Large intestine (tissue), 3 donors: Measurements from ENCODE around the gene SYVN1. TPM values are rescaled to one million over a fixed set of nuclear protein-coding genes. Genes with fewer than 3 reads are reported as not detected.
A peak's percentile ranks its signal among the peaks of the same experiment; 100 is the strongest.

ENCODE experiments used
- DNase-seq, 2 donors: peaks; one replicate each; pipeline versions ENCODE4 v3.0.0 to v3.0.0-alpha.2; 2013
- H3K27ac ChIP-seq: one replicate; pipeline ENCODE4 v1.5.1; 2013; ENCODE audit warnings: low read length
- H3K27me3 ChIP-seq: 2 replicates; pipeline ENCODE4 v1.6.1; 2013; ENCODE audit warnings: low read length; ENCODE audit not compliant: control insufficient read depth, insufficient read depth
- H3K36me3 ChIP-seq: 2 replicates; pipeline ENCODE4 v1.6.1; 2013; ENCODE audit warnings: low read length; ENCODE audit not compliant: control insufficient read depth, insufficient read depth
- H3K4me1 ChIP-seq: one replicate; pipeline ENCODE4 v1.6.1; 2013; ENCODE audit warnings: low read length; ENCODE audit not compliant: control insufficient read depth, insufficient read depth
- H3K4me3 ChIP-seq: one replicate; pipeline ENCODE4 v1.5.1; 2013; ENCODE audit warnings: low read length
- H3K9me3 ChIP-seq: one replicate; pipeline ENCODE4 v1.6.1; 2013; ENCODE audit warnings: mild to moderate bottlenecking, low read depth, low read length, moderate library complexity; ENCODE audit not compliant: control insufficient read depth
- WGBS: methylation state at CpG from one replicate; pipeline ENCODE4 v1.1.5; 2013; ENCODE audit warnings: low lambda C conversion rate; ENCODE audit not compliant: insufficient coverage; 5-methylcytosine and 5-hydroxymethylcytosine counted together
- polyA plus RNA-seq: library from polyadenylated mRNA; unstranded; fragments of 120-200 nt; gene quantifications from one replicate; pipeline ENCODE4 v1.2.1, GENCODE V29; 2013

Gene SYVN1
- polyA plus RNA-seq, 1 donor = 37.9 TPM

- no peak for DNase-seq
- no peaks in the 10 kb centered on the region for H3K9me3 ChIP-seq
- H3K27ac ChIP-seq = peak overlapping the region; percentile 96
- no peaks in the 10 kb centered on the region for H3K27me3 ChIP-seq
- peaks cover 43% of the 10 kb centered on the region for H3K36me3 ChIP-seq
- WGBS = no CpG with 5 or more reads among the region's 20 CpGs
- peak overlapping the region; percentile 99 for H3K4me3 ChIP-seq
- H3K4me1 ChIP-seq = peaks cover 22% of the 10 kb centered on the region
These were observed 595 bp downstream of the SYVN1 start for GRCh38 chr11:65133724-65134123.

GRCh38 chr11:65132988-65133700 is 1.2 kb downstream of the SYVN1 start:
- DNase-seq = peak; percentile 54 to 76
- no peaks in the 10 kb centered on the region for H3K9me3 ChIP-seq

GRCh38 chr11:65132238-65132987 is 1.9 kb downstream of the SYVN1 start:
- Histone ChIP-seq H3K27ac (no peak overlapping the region), H3K4me3 (no peak overlapping the region), H3K36me3 (peaks cover 55% of the 10 kb centered on the region), H3K9me3 (no peaks in the 10 kb centered on the region), H3K27me3 (no peaks in the 10 kb centered on the region), H3K4me1 (peaks cover 22% of the 10 kb centered on the region)
- no peak for DNase-seq
- WGBS = no CpG with 5 or more reads among the region's 10 CpGs

More at GRCh38 chr11:65132988-65133700, 1.2 kb downstream of the SYVN1 start:
- H3K27me3 ChIP-seq = no peaks in the 10 kb centered on the region
- WGBS = 94% methylated on average over 3 of the region's 18 CpGs
- H3K4me1 ChIP-seq = peaks cover 22% of the 10 kb centered on the region
- peak overlapping the region; percentile 96 for H3K27ac ChIP-seq
- peak overlapping the region; percentile 99 for H3K4me3 ChIP-seq
- H3K36me3 ChIP-seq = peaks cover 48% of the 10 kb centered on the region

GRCh38 chr11:65131895-65132237 is 2.5 kb downstream of the SYVN1 start:
- Histone ChIP-seq H3K36me3 (peaks cover 61% of the 10 kb centered on the region), H3K27ac (no peak overlapping the region), H3K4me1 (peaks cover 22% of the 10 kb centered on the region), H3K27me3 (no peaks in the 10 kb centered on the region), H3K9me3 (no peaks in the 10 kb centered on the region), H3K4me3 (no peak overlapping the region)
- DNase-seq = no peak
- WGBS = no CpG with 5 or more reads among the region's 6 CpGs

GRCh38 chr11:65131417-65131776 is 2.9 kb downstream of the SYVN1 start:
- H3K36me3 ChIP-seq = peaks cover 66% of the 10 kb centered on the region
- H3K4me3 ChIP-seq = no peak overlapping the region
- DNase-seq = no peak
- WGBS = no CpG with 5 or more reads among the region's 3 CpGs
- no peaks in the 10 kb centered on the region for H3K27me3 ChIP-seq
- H3K27ac ChIP-seq = no peak overlapping the region
- H3K9me3 ChIP-seq = no peaks in the 10 kb centered on the region
- H3K4me1 ChIP-seq = peaks cover 22% of the 10 kb centered on the region

GRCh38 chr11:65130631-65131416 is 3.5 kb downstream of the SYVN1 start:
- no peak for DNase-seq
- Histone ChIP-seq H3K27me3 (no peaks in the 10 kb centered on the region), H3K9me3 (no peaks in the 10 kb centered on the region), H3K36me3 (peaks cover 71% of the 10 kb centered on the region), H3K4me1 (peaks cover 17% of the 10 kb centered on the region), H3K27ac (no peak overlapping the region), H3K4me3 (no peak overlapping the region)
- no CpG with 5 or more reads among the region's 19 CpGs for WGBS

GRCh38 chr11:65129649-65130441 is 4.5 kb downstream of the SYVN1 start:
- DNase-seq = no peak
- Histone ChIP-seq H3K36me3 (peaks cover 81% of the 10 kb centered on the region), H3K4me1 (peaks cover 14% of the 10 kb centered on the region), H3K4me3 (no peak overlapping the region), H3K27ac (no peak overlapping the region), H3K27me3 (no peaks in the 10 kb centered on the region), H3K9me3 (no peaks in the 10 kb centered on the region)
- no CpG with 5 or more reads among the region's 13 CpGs for WGBS

GRCh38 chr11:65128182-65129145 is 5.9 kb downstream of the SYVN1 start:
- Histone ChIP-seq H3K27ac (no peak overlapping the region), H3K4me3 (no peak overlapping the region), H3K36me3 (peaks cover 88% of the 10 kb centered on the region), H3K27me3 (no peaks in the 10 kb centered on the region), H3K4me1 (peaks cover 14% of the 10 kb centered on the region), H3K9me3 (no peaks in the 10 kb centered on the region)
- DNase-seq = no peak
- no CpG with 5 or more reads among the region's 15 CpGs for WGBS

DNA sequence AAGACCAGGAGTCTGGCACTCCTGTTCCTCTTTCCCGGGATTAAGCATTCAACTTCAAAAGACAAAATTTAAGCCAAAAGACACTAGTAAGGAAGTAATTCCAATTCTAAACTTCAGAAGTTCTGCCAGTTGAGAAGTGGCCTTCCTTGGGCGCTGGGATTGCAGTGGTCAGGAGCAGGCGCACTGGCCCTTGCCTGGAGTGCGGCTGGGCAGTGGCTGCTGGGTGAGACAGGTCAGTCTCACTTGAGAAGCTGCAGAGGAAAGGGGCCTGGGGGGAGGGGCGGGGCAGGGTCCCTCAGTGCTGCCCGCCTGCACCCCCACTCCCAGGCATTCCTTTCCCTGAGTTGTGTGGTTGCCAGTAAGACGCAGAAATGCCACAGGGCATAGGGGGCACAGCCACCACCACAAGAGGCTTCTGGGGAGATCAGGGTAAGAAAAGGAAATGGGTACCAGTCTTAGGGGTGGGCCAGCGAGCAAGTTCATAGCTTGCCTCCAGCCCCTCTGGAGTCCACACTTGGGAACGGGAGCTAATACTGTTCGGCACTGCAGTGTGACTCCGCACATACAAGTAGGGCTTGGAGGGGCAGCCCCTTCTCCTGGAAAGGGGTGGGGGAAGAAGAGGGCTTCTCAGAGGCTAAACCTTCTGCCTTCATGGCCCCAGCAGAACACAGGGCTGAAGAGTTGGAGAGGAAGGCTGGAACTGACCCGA is 6.7 kb downstream of the SYVN1 start:
- WGBS = 100% methylated on average over 2 of the region's 12 CpGs
- no peaks in the 10 kb centered on the region for H3K27me3 ChIP-seq
- no peak for DNase-seq
- no peak overlapping the region for H3K27ac ChIP-seq
- peaks cover 83% of the 10 kb centered on the region for H3K36me3 ChIP-seq
- no peaks in the 10 kb centered on the region for H3K9me3 ChIP-seq
- H3K4me1 ChIP-seq = peaks cover 13% of the 10 kb centered on the region
- H3K4me3 ChIP-seq = no peak overlapping the region
